K562 (cell line): Measurements from ENCODE around the gene WHAMM. TPM values are rescaled to one million over a fixed set of nuclear protein-coding genes. Genes with fewer than 3 reads are reported as not detected.

Experiments
- ATAC-seq: fragments of 200-7000 bp; cut with Tn5 transposase; 3 replicates; pipeline ENCODE4 v1.9.1; 2020; ENCODE audit warnings: moderate library complexity
- BruUV-seq: library from RNA; stranded (reverse); fragments of 400-500 nt; replicated peaks from 2 replicates; lab custom pipeline; 2021; lab: Mats Ljungman, UMichigan
- CTCF ChIA-PET: fragments of 300-600 bp; formaldehyde crosslinking; extraction: SDS; loops from one replicate; lab custom pipeline; 2021; ENCODE audit warnings: low intra/inter-chr PET ratio; lab: Yijun Ruan, JAX
- POLR2A ChIA-PET: fragments of 300-600, 350-650 bp; sonication (Branson Sonifier 250); formaldehyde crosslinking; extraction: SDS; loops from one replicate; lab custom pipeline; 2021; ENCODE audit warnings: antibody characterized with exemption, inconsistent platforms; lab: Yijun Ruan, JAX
- DNase-seq, 4 experiments: peaks; one replicate each; pipeline versions ENCODE4 v3.0.0 to v3.0.0-alpha.2; 2011 to 2018; ENCODE audit warnings: low spot score in 3 of 4, mixed read lengths in 3 of 4; ENCODE audit errors: extremely low read depth in 1 of 4
- FAIRE-seq: peaks from 2 replicates; lab custom pipeline; 2011; peaks lifted over from hg19 to GRCh38; lab: Jason Lieb, UNC
- H2AFZ ChIP-seq: 2 replicates; pipeline ENCODE4 v1.6.0; 2011; ENCODE audit warnings: low read depth, low read length, control low read depth, inconsistent platforms
- H3K27ac ChIP-seq: fragments of 200-600 bp; 3 replicates; pipeline ENCODE4 v1.8.0; 2011; ENCODE audit warnings: low read depth, mild to moderate bottlenecking, control low read depth, inconsistent platforms, low read length, moderate library complexity, mixed read lengths; ENCODE audit errors: extremely low read depth
- H3K27me3 ChIP-seq, 2 experiments: fragments of 300-600 bp in 1 of 2; 2 replicates in 1 of 2; 3 replicates in 1 of 2; pipeline versions ENCODE4 v1.6.0 to v1.8.0; 2011; ENCODE audit warnings: inconsistent platforms in 2 of 2, low read length in 2 of 2, mild to moderate bottlenecking in 1 of 2, mixed read lengths in 1 of 2, moderate library complexity in 1 of 2; ENCODE audit not compliant: control insufficient read depth in 2 of 2, insufficient read depth in 2 of 2
- H3K36me3 ChIP-seq: fragments of 300-600 bp; 3 replicates; pipeline ENCODE4 v1.8.0; 2011; ENCODE audit warnings: mild to moderate bottlenecking, low read length, inconsistent platforms; ENCODE audit not compliant: control insufficient read depth, insufficient read depth
- H3K4me1 ChIP-seq, 2 experiments: fragments of 200-600 bp in 1 of 2; replicated peaks in 1 of 2; 2 replicates in 1 of 2; 3 replicates in 1 of 2; pipeline versions ENCODE4 v1.5.1 to v1.8.0; 2011; ENCODE audit warnings: inconsistent platforms in 2 of 2, low read length in 2 of 2, mild to moderate bottlenecking in 1 of 2, mixed read lengths in 1 of 2, moderate library complexity in 1 of 2; ENCODE audit not compliant: control insufficient read depth in 2 of 2, insufficient read depth in 2 of 2
- H3K4me2 ChIP-seq: 2 replicates; pipeline ENCODE4 v1.6.1; 2011; ENCODE audit warnings: low read length, control low read depth, inconsistent platforms, mixed read lengths; ENCODE audit not compliant: insufficient read depth
- H3K4me3 ChIP-seq: fragments of 200-600 bp; sonication (generic), shearing (Covaris generic); 2 replicates; pipeline ENCODE4 v1.5.1; 2016; ENCODE audit warnings: control low read depth, inconsistent platforms
- H3K79me2 ChIP-seq: fragments of 200-600 bp; 3 replicates; pipeline ENCODE4 v1.8.0; 2011; ENCODE audit warnings: low read length, inconsistent platforms; ENCODE audit not compliant: control insufficient read depth, insufficient read depth
- H3K9ac ChIP-seq, 2 experiments: 2 replicates each; pipeline versions ENCODE4 v1.6.0 to v1.6.1; 2011; ENCODE audit warnings: low read depth in 2 of 2, low read length in 2 of 2, control low read depth in 1 of 2, inconsistent platforms in 1 of 2, mild to moderate bottlenecking in 1 of 2, mixed read lengths in 1 of 2; ENCODE audit not compliant: insufficient read depth in 1 of 2
- H3K9me1 ChIP-seq: one replicate; pipeline ENCODE4 v1.6.0; 2011; ENCODE audit warnings: inconsistent platforms, mild to moderate bottlenecking, low read length, moderate library complexity; ENCODE audit not compliant: control insufficient read depth, insufficient read depth
- H3K9me3 ChIP-seq: replicated peaks from 2 replicates; pipeline ENCODE4 v1.5.1; 2011; ENCODE audit warnings: low read depth, low read length, inconsistent platforms; ENCODE audit not compliant: control insufficient read depth, insufficient read depth
- H4K20me1 ChIP-seq: replicated peaks from 2 replicates; pipeline ENCODE4 v1.6.1; 2011; ENCODE audit warnings: low read length, inconsistent platforms, mixed read lengths; ENCODE audit not compliant: control insufficient read depth, insufficient read depth
- MBD2 ChIP-seq: sonication (generic); IDR thresholded peaks from 2 replicates; pipeline ENCODE4 v1.6.1; 2016; ENCODE audit warnings: low read depth, borderline replicate concordance
- MTA3 ChIP-seq: fragments of 450-650 bp; formaldehyde crosslinking; IDR thresholded peaks from 2 replicates; pipeline ENCODE4 v1.6.1; 2017; ENCODE audit warnings: mild to moderate bottlenecking, borderline replicate concordance
- NFRKB ChIP-seq: fragments of 450-650 bp; IDR thresholded peaks from 2 replicates; pipeline ENCODE4 v1.6.1; 2016; ENCODE audit warnings: low read depth
- POLR2G ChIP-seq: fragments of 200-400 bp; formaldehyde crosslinking; IDR thresholded peaks from 2 replicates; pipeline ENCODE4 v1.6.1; 2017; ENCODE audit warnings: low read depth, mild to moderate bottlenecking, antibody characterized with exemption, low read length, moderate library complexity
- TEAD1 ChIP-seq, 2 experiments: fragments of 450-650 bp in 1 of 2; sonication (generic) in 1 of 2; formaldehyde crosslinking; IDR thresholded peaks; 2 replicates each; pipeline versions ENCODE4 v1.4.0 to v1.8.0; 2020 to 2022; ENCODE audit warnings: mild to moderate bottlenecking in 2 of 2, missing genetic modification reagents in 1 of 2
- ZNF232 ChIP-seq: sonication (generic); formaldehyde crosslinking; IDR thresholded peaks from 2 replicates; pipeline ENCODE4 v1.8.0; 2022; ENCODE audit warnings: mild to moderate bottlenecking, missing genetic modification reagents
- WGBS: fragments of 100-300 bp; shearing (Covaris generic); methylation state at CpG from one replicate; pipeline ENCODE4 v1.1.6; 2016; ENCODE audit warnings: low coverage, mixed read lengths; ENCODE audit not compliant: insufficient coverage; ENCODE audit errors: missing lambda C conversion rate; 5-methylcytosine and 5-hydroxymethylcytosine counted together
- in situ Hi-C: fragments of 300-500 bp; cut with MboI; formaldehyde crosslinking; loops from 4 replicates; pipeline ENCODE4 v1.15.0; 2018; ENCODE audit warnings: inconsistent platforms, mixed read lengths
- intact Hi-C: fragments of 100-400 bp; cut with micrococcal nuclease; formaldehyde crosslinking; loops from 2 replicates; pipeline ENCODE4 v1.14.2; 2022
- polyA plus RNA-seq, 8 experiments: library from polyadenylated mRNA; depleted of rRNA in 4 of 8; stranded (reverse) in 5 of 8; unstranded in 3 of 8; fragments of >200 nt; fragmentation: Nextera tagmentation in 2 of 8; fragmentation: Illumina TruSeq in 1 of 8; extraction: Ambion mirVana in 2 of 8; extraction: Trizol in 1 of 8; gene quantifications; 2 replicates each; pipeline versions ENCODE4 v1.2.1 to v1.2.3, GENCODE V29; 2011 to 2014; ENCODE audit warnings: inconsistent platforms in 1 of 8, missing spikeins in 1 of 8
- total RNA-seq, 7 experiments: library from RNA; depleted of rRNA in 6 of 7; stranded (reverse); fragments of >200 nt in 6 of 7; fragmentation: Illumina TruSeq in 2 of 7; extraction: Trizol in 2 of 7; gene quantifications; 2 replicates each; pipeline versions ENCODE4 v1.2.1 to v1.2.3, GENCODE V29; 2011 to 2021; ENCODE audit warnings: low replicate concordance in 1 of 7
- TF ChIP-seq, protein P1 (sequence below): sonication (generic); formaldehyde crosslinking; IDR thresholded peaks from 2 replicates; pipeline ENCODE4 v1.8.0; 2022; ENCODE audit warnings: missing genetic modification reagents, mild to moderate bottlenecking, moderate library complexity, borderline replicate concordance
- TF ChIP-seq, protein P2 (sequence below): fragments of 450-650 bp; IDR thresholded peaks from 2 replicates; pipeline ENCODE4 v1.6.1; 2018; ENCODE audit not compliant: partially characterized antibody
- TF ChIP-seq, protein P3 (sequence below), 2 experiments: IDR thresholded peaks; 2 replicates each; pipeline ENCODE4 v1.6.1; 2011; ENCODE audit warnings: borderline replicate concordance in 1 of 2, control low read depth in 1 of 2, low read depth in 1 of 2, low read length in 1 of 2, mild to moderate bottlenecking in 1 of 2, mixed read lengths in 1 of 2, moderate library complexity in 1 of 2; ENCODE audit not compliant: insufficient read depth in 1 of 2, insufficient read length in 1 of 2, poor library complexity in 1 of 2, severe bottlenecking in 1 of 2; ENCODE audit errors: extremely low read depth in 1 of 2

Gene WHAMM
- total and polyA plus RNA-seq, 9 of the 15 experiments (the other 6 are each of a cell fraction or from before 2014, with no cell fraction given), result 2.0 to 4.8 (median 3.6) TPM

GRCh38 chr15:82862886-82863285 is 53.5 kb downstream of the WHAMM start:
- no peaks in the 10 kb centered on the region for H3K79me2 ChIP-seq
- no peak overlapping the region for H3K4me3 ChIP-seq
- TF ChIP-seq, protein P1, sequence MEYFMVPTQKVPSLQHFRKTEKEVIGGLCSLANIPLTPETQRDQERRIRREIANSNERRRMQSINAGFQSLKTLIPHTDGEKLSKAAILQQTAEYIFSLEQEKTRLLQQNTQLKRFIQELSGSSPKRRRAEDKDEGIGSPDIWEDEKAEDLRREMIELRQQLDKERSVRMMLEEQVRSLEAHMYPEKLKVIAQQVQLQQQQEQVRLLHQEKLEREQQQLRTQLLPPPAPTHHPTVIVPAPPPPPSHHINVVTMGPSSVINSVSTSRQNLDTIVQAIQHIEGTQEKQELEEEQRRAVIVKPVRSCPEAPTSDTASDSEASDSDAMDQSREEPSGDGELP (CRISPR knock-in tag), result no peak
- TF ChIP-seq, all 486 proteins: peak for 0
- H3K9ac ChIP-seq, result no peak overlapping the region
- BruUV-seq, result no TSS peak
- H3K9me1 ChIP-seq, result no peaks in the 10 kb centered on the region
- ChIA-PET CTCF (no interaction called here), POLR2A (interaction anchor here (2.4 kb wide), 1 partner anchor 9 kb away, joined by 10 read pairs; no protein-coding TSS in a partner anchor)
- no peaks in the 10 kb centered on the region for H3K36me3 ChIP-seq
- no peak overlapping the region for H3K4me2 ChIP-seq
- intact Hi-C loops, result no loop called here
- in situ Hi-C loops, result no loop called here
- DNase-seq, result no peak
- H3K27ac ChIP-seq, result no peak overlapping the region
- no peak overlapping the region for H2AFZ ChIP-seq
- FAIRE-seq, result no peak
- no peak; the same call in 1 of the 3 replicates for ATAC-seq
- 1% methylated on average over 6 of the region's 6 CpGs for WGBS
- H3K9me3 ChIP-seq, result no peaks in the 10 kb centered on the region
- H3K27me3 ChIP-seq, result peaks cover 14 to 22% of the 10 kb centered on the region in 2 experiments
- no peaks in the 10 kb centered on the region for H4K20me1 ChIP-seq
- no peaks in the 10 kb centered on the region for H3K4me1 ChIP-seq

DNA sequence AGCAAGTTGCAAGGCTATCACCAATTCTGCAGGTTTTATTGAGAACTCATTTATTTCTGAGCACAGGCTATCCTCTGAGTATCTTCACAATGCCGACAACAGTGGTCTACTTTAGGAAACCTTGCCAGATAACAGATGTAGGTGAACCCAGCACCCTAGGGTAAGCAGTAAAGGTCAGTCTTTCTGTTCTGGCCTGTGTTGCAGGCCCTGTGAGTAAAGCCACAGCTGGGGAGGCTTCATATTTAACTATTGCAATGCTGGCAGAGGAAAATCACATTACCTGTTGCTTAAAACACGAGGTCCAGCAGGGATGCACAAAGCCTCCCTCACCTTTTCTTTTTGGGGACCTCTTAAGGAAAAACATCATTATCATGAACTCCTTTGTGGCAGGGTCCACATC is 55.5 kb downstream of the WHAMM start:
- H3K9me1 ChIP-seq, result no peaks in the 10 kb centered on the region
- 0% methylated on average over 2 of the region's 2 CpGs for WGBS
- peaks cover 14 to 21% of the 10 kb centered on the region in 2 experiments for H3K27me3 ChIP-seq
- H2AFZ ChIP-seq, result no peak overlapping the region
- intact Hi-C loops, result no loop called here
- H3K9ac ChIP-seq, result no peak overlapping the region
- H3K79me2 ChIP-seq, result no peaks in the 10 kb centered on the region
- BruUV-seq, result no TSS peak
- no peak for ATAC-seq
- no peak for FAIRE-seq
- H3K4me3 ChIP-seq, result no peak overlapping the region
- no peaks in the 10 kb centered on the region for H3K4me1 ChIP-seq
- H3K4me2 ChIP-seq, result no peak overlapping the region
- no peak for DNase-seq
- H4K20me1 ChIP-seq, result no peaks in the 10 kb centered on the region
- in situ Hi-C loops, result no loop called here
- no peaks in the 10 kb centered on the region for H3K9me3 ChIP-seq
- ChIA-PET CTCF (no interaction called here), POLR2A (interaction anchor here (0.9 to 1.2 kb wide), 2 partner anchors 9 to 27 kb away, joined by 3 to 4 read pairs; no protein-coding TSS in a partner anchor)
- no peak overlapping the region for H3K27ac ChIP-seq
- H3K36me3 ChIP-seq, result no peaks in the 10 kb centered on the region
- TF ChIP-seq, protein P2, sequence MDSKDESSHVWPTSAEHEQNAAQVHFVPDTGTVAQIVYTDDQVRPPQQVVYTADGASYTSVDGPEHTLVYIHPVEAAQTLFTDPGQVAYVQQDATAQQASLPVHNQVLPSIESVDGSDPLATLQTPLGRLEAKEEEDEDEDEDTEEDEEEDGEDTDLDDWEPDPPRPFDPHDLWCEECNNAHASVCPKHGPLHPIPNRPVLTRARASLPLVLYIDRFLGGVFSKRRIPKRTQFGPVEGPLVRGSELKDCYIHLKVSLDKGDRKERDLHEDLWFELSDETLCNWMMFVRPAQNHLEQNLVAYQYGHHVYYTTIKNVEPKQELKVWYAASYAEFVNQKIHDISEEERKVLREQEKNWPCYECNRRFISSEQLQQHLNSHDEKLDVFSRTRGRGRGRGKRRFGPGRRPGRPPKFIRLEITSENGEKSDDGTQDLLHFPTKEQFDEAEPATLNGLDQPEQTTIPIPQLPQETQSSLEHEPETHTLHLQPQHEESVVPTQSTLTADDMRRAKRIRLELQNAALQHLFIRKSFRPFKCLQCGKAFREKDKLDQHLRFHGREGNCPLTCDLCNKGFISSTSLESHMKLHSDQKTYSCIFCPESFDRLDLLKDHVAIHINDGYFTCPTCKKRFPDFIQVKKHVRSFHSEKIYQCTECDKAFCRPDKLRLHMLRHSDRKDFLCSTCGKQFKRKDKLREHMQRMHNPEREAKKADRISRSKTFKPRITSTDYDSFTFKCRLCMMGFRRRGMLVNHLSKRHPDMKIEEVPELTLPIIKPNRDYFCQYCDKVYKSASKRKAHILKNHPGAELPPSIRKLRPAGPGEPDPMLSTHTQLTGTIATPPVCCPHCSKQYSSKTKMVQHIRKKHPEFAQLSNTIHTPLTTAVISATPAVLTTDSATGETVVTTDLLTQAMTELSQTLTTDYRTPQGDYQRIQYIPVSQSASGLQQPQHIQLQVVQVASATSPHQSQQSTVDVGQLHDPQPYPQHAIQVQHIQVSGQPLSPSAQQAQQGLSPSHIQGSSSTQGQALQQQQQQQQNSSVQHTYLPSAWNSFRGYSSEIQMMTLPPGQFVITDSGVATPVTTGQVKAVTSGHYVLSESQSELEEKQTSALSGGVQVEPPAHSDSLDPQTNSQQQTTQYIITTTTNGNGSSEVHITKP, result no peak
- TF ChIP-seq ZNF232 (CRISPR knock-in tag) (no peak), MBD2 (no peak), MTA3 (no peak), NFRKB (no peak), TEAD1 (CRISPR knock-in tag; IDR thresholded peaks at IDR 0.05) (no peak), POLR2G (no peak)
- TF ChIP-seq, protein P3, sequence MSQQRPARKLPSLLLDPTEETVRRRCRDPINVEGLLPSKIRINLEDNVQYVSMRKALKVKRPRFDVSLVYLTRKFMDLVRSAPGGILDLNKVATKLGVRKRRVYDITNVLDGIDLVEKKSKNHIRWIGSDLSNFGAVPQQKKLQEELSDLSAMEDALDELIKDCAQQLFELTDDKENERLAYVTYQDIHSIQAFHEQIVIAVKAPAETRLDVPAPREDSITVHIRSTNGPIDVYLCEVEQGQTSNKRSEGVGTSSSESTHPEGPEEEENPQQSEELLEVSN (IDR thresholded peaks at IDR 0.05; ENCODE audit: borderline replicate concordance in 1 of 2, extremely low read depth in 1 of 2, insufficient read depth in 1 of 2, insufficient read length in 1 of 2, low read depth in 1 of 2, low read length in 1 of 2, poor library complexity in 1 of 2, severe bottlenecking in 1 of 2), result no peak
